NCI-H1417 treated with DMSO at 0.1 percent for 48 hours (cell line): Measurements from ENCODE around the gene WRAP73.

Experiments used
- DNase-seq: peaks from one replicate; lab custom pipeline; 2025; lab: John Stamatoyannopoulos, UW

The WRAP73 gene

DNA sequence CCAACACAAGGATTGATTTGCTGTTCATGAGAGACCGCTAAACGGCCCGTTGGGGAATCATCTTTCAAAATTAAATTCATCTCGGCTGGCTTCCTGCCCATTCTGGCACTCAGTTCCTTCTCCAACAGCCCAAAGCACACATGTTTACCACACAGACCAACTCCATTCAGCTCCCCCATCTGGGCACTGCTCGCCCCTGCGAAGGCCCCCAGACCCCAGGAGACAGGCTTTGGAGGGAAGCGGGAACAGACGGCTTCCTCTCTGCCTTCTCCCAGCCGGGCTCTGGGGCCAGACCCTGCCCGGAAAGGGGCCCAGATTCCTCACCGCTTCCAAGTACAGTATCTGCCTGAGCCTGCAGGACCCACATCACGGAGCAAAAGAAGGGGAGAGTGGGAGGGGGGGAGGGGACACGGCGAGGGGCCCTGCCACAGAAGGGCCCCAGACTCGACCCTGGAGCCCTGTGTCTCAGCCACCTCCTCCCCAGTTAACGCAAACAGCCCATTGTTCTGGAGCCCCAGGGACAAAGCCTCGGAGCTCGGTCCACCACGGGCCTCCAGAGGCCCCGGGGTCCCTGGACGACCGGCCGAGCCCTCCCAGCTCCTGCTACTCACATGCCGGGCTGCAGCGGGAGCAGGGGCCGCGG lies 39.3 kb downstream of the WRAP73 start:
- DNase-seq: no peak

DNA sequence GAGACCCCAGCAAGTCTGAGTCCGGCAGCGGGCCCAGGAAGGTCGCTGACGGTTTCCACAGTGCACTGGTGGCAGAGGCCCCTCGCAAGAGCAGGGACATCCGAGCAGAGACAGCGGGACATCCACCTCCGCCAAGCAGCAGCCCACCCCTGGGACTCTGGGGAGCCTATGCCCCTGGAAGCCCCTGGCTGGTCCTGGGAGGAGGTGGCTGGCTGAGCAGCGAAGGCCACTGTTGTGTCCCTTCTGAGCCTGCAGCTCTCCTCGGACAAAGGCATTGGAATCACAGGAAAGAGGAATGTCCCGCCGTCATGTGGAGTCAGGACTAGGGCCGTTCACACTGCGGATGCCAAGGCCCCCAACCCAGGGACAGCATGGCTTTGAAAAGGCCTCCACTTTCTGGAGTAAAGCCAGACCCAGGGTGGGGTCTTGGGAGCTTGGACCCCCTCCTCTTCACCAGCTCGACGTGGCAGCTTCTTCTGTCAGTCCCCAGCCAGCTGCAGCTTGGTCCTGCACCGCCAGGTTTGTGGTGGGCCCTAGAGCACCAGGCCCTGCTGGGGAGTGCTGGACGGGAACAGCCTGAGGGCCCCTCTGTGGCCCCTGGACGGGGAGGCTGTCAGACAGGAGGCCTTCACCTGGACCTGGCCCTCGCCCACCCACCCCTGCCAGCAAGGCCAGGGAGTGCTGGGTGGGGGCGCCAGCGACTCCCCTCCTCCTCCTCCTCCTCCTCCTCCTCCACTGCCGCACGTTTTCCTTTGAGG lies 40.0 kb downstream of the WRAP73 start:
- DNase-seq: no peak

DNA sequence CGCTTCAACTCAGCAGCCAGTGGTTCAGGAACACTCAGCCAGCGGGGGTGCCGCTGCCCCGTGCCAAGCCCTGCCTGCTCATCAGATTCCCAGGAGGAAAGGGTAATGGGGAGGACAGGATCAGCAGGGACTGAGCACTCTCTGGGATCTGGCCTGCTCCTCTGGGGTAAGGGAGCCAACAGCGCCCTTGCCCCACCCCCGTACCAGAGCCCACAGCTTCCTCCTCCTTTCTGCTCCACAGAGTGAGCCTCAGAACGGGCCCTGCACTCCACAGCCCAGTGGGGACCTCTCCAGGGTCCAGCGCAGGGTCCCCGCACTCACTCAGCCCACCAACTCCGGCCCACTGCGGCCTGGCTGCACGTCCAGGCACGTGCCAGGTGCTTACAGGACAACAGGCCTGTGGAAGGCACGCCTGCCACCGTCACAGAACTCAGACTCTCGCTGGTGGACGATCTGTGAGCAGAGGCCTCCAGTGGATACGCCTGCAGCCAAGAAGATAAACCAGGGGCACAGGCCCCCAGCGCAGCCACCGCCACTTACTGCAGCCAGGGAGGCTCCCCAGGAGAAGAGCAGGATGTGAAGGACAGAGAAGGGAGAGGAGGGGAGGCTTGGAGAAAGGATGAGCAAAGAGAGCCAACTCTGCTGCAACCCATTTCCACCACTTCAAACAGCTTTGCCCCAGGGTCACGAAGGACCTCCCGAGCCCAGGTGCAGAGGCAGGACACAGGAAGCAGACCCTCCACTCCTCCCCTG lies 40.7 kb downstream of the WRAP73 start:
- DNase-seq: no peak

DNA sequence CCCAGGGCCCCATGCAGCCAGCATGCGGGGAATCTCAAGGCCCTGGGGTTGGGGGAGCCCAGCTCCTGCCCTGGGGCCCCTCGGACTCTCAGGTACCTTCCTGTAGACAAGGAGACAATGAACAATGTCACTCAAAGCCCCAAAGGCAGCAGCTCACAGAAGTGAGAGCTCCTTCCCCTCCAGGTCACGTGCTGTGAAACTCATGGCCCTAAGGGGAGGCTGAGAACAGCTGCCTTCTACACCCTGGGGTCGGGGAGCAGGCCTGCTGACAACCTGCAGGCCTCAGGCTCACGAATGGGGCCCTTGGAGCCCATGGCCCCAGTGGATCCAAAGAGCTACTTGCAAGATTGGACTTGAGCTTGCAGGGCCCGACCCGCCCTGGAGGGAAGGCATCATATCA lies 41.7 kb downstream of the WRAP73 start:
- no peak for DNase-seq

DNA sequence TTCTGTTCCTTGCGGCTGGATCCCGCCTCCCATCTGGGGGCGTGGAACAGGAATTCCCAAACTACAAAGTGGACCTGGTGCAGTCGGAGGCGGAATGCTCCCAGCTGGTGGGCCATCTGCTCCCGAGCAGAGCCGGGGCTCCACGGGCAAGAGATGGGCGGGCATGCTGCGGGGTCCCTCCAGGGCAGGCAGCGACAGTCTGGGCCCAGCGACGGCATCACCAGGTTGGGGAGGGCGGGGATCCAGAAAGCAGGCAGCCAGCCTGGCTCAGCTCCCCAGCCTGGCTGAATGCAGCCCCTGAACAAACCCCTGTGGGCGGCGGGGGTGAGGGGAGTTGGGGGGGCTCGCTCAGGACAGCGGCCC lies 42.2 kb downstream of the WRAP73 start:
- DNase-seq: no peak

DNA sequence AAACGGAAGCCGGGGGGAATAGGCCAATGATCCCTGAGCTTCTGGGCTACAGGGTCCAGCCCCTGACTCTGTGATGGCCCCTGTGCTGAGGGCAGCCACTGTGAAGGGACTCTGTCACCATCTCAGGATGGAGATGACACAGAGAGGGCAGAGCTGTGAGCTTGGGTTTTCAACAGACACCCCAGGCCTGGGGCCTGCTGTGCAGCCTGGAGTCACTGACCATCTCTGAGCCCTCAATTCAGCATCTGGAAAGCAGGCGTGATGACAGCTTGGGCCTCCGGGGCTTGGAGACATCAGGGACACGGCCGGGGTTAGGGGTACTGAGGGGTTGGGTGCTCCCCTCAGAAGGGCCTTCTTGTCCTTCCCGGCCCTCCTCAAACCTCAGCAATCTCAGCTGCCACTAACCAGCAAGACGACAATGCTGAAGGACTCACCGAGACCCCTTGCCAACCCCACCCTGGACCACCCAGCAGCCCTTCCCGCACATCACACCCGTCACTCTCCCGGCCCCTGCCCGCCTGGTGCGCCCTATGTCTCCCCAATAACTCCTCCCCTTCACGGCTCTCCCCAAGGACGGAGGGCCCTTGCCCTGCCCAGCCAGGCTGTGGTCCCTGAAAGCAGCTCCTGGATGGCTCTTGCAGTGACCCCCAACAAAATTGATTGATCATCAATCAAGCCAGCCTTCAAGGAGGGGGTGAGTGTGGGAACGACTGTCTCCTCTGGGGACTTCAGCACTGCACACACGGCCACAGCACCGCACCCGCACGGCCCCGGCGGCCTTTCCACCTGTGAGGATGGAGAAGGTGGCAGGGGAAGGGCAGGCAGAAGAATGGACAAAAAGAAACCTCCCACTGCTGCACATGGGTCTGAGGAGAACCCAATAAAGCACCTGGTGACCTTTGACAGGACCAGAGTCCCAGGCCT lies 42.9 kb downstream of the WRAP73 start:
- no peak for DNase-seq

DNA sequence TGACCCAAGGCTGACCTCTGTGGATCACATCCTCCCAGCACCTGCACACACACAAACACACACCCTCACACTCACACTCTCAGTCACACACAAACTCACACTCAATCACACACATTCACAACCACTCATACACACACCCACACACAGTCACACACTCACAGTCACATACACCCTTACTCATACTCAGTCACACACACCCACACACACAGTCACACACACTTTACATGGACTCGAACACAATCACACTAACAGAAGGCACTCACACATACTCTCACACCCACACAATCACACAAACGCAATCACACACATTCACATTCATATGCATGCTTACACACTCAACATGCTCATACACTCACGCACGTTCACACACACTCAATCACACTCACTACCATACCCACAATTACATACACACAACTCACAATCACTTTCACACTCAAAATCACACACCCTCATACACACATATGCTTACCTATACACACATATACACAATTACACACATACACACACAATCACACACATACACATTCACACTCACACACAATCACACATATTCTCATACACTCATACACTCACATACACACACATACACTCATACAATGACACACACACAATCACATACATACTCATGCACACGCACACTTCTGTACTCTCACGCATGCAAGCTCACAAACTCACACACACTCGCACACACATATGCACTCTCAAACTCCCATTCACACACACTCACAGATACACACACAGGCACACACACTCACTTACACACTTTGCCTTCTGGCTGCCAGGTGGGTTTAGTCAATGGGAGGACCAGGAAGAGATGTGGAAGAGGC lies 44.7 kb downstream of the WRAP73 start:
- no peak for DNase-seq

DNA sequence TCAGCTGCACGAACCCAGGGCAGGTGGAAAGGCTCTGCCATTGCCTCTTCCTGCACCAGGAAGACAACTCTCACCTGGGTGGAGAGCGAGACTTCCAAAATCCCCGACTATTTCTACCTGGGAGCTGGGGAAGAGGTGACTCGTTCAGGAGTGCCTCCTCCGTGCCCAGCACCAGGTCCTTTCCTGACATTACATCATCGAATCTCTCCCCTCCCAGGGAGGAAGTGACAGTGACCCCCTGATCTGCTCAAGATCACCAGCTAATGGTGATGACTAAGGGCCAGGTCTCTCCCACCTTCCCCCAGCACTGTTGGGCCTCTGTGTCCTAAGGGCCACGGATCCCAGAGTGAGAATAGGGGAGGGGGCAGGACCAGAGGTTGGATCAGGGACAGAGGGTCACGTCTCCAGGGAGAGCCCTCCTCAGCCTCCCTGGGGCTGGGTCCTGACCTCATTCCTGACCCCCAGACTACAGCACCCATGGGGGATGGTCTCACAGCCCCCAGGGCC lies 45.4 kb downstream of the WRAP73 start:
- DNase-seq: no peak

DNA sequence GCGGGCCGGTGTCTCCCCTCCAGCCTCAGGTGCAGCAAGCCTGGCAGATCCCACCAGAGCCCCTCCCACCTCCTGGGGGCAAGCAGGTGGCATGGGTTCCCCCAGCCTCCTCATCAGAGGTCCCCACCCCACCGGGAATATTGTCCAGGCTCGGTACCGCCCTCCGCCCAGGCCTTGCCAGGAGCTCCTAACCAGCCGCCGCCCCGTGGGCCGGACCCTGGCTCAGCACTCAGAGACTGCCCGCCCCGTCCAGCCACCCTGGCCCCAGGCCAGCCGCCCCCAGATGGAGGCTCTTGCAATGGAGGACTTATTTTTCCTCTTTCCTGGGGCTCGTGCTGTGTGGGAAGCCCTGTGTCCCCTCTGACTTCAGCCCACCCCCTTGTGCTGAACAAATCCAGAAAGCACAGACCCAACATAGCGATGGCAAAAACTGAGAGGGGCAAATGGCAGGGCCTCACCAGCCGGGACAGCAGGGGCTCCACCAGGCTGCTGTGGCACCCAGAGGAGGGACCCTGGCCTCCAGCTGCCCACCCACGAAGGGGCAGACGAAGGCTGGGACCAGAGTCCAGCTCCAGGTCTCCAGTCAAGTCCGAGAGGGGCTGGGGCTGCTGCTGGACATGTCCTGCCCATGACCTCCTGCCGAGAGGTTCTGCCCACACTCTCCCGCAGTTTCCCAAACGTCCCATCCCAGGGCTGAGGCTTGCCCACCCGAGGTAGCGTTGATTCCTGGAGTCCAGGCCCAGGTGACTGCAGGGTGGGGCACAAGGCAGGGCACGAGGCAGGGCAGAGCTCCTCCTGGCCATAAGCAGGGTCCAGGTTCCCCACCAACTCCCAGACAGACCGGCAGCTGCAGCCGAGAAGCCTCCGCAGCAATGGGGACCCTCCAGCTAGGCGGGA lies 46.1 kb downstream of the WRAP73 start:
- no peak for DNase-seq

DNA sequence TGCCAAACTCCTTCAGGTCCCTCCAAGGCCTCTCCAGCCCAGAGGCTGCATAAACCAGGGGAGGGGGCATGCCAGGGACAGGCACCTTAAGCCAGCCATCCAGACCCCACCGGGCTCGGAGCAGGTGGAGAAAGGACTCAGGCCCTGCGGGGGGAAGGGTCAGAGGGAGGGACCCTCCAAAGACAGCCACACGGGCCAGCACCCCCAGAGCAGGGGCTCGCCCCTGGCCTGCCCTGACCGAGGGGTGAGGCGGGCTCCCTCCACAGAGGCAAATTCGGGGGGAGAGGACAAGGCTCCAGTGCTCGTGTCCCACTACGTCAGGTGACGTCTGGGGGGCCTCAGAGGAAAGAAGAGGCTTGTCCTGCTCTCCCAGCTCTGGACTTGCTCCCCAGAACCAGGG lies 46.7 kb downstream of the WRAP73 start:
- no peak for DNase-seq

DNA sequence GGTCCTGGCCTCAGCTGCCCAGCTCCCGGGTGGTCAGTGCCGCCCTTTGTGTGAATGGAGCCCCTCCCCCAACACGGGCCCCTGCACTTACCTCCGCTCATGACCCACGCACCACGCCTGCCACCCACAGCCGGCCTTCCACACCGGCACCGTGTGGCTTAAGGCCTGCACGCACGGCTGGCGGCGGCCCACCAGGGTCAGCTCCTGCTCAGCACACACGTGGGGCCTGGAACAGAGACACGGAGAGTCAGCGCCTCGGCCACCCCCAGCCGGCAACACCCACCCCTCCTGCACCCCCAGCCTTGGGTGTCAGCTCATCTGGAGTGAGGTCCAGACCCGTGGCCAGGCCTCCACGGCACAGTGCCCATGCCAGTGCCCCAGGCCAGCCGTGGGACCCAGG lies 47.5 kb downstream of the WRAP73 start:
- no peak for DNase-seq

DNA sequence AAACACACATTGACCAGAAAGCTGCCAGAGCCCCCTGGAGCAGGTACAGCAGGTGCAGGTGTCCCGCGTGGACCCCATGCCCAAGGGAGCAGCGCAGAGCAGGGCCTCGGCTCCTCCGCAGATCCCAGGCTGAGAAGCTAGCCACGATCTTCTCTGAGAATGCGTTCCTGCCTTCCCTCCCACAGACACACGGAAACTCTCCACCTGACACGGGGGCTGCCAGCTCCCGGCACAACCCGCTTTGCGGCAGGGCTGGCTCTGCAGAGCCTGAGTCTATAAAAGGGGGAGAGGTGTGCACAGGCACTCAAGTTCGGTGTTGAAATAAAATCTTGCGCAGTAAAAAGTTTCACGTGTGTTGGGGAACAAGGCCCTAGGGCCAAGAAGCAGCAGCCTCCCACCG lies 48.2 kb downstream of the WRAP73 start:
- no peak for DNase-seq

DNA sequence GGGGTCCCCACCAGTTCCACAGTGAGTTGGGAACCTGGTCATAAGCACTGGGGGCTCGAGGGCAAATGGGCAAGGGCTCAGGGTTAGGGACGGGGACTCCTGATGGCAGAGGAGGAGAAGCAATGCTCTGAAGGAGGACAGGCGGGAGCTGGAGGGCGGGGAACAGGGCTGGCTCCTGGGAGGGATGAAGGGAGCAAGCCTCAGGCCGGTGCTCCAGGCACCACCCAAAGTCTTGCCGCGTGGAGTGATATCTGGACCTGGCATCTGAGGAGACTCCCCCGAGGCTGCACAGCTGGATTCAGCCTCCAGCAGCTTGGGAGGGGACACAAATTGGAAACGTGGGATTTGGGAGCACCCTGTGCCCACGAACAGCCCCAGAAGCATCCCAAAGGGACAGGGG lies 49.5 kb downstream of the WRAP73 start:
- DNase-seq: no peak

DNA sequence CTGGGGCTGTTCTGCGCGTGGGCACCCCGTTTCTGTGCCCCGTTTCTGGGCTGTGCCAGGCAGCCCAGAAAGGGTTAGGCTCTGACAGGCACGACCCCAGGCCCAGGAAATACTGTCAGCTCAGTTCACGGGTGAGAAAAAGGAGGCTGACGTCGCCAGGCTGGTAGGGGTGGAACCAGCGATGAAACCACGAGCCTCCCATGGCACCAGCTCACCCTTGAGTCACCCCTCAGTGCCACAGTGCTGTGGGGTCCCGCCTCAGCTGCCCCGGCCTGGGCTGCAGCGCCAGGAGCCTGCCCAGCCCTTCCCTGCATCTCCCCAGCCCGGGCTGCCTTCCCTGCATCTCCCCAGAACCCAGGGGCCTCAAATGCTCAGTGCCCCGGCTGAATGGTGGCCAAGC lies 50.1 kb downstream of the WRAP73 start:
- DNase-seq: no peak

DNA sequence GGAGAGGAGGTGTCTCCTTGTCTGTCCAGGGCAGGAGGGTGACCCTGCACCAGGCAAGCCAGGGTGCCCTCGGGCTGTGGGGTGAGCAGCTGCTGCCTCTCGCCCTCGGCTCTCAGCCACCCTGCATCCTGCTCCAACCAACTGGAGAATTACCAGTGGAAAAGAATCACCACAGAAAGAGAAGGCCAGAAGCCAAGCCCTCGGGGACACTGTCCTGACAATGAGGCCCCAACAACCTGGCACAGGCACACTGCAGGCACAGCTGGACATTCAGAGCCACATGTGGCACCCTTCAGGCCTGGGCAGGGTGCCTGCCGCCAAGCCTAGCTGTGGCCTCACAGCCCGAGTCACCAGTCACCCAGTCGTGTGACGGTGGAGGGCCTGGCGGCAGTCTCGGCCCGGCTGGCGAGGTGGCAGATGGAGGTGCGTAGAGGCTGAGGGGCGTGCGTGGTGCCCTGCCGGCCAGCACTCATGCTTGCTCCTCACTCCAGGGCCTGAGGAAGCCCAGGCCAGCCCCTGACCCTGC lies 50.6 kb downstream of the WRAP73 start:
- no peak for DNase-seq

DNA sequence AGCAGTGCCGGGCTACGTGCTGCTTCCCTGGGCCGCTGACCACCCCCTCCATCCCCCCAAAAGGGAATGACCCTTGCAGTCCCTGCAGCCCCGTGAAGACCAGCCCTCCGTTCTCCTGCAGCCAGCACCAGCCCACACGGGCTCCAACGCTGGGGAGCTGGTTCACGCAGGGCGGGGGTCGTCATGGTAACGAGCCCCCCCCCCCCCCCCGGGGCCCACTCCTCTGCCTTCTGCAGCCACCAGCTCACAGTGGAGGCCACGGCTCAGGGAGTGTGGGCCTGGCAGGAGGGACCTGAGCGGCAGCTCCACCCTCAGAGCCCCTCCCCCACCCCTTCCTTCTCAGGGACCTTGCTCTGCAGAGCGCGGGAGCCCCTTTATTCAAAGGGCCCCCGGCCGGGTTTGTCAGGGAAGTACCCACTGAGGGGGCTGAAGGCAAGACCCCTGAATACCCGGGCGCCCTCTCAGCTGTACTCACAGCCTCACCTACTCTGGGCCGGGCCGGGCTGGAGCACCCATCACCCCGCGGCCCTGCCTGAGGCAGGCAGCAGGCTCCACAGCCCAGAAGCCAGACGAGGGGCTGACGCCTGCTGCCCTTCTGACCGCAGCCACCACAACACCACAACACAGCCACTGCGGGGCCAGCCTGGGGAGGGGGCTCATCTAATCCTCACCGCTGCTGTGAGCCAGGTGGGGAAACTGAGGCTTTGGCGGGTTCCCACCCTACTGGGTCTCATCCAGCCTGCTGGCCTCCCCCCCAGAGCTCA lies 51.2 kb downstream of the WRAP73 start:
- DNase-seq: no peak

DNA sequence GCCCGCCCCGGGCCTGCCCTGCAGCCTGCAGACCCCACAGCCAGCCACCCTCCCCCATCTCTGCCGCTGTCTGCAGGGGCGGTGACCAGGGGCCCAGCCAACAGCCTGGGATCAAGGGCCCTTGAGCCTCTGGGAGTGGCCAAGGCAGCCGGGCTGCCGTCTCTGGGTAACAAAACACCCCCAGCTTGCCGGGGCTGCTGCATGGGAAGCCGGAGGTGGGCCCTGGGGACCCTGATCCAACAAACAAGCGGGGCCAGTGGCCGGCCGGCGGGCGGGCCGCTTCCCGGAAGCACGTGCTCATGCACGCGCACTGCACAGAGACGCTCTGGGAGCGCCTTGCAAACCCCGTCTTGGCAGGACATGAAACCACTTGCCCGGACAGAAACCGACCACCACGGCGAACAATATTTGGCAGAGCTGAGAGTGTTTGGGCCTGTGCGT lies 51.8 kb downstream of the WRAP73 start:
- no peak for DNase-seq

DNA sequence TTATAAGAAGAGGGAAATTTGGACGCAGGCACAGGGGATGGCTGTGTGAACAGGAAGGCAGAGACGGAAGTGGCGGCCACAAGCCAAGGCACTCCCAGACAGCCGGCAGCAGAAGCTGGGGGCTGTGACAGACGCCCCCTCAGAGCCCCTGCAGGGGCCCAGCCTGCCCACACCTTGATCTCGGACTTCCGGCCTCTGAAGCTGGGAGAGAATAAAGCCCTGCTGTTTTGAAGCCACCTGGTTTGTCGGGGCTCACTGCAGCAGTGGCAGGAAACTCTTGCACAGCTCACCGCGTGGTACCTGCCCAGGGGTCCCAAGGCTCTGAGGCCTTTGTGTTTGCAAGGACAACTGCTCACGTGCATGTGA lies 52.3 kb downstream of the WRAP73 start:
- no peak for DNase-seq
